GM18499 (cell line): ENCODE data around the gene LMCD1.

Experiments
- ATAC-seq: cut with Tn5 transposase; IDR thresholded peaks from one replicate; pipeline ENCODE4 v1.9.1; 2021; ENCODE audit warnings: moderate number of reproducible peaks; ENCODE audit not compliant: insufficient read depth, unreplicated experiment

LMCD1 gene

GRCh38 chr3:8608041-8608790 is 106.6 kb downstream of the LMCD1 start:
- no peak for ATAC-seq

GRCh38 chr3:8608791-8609467 is 107.3 kb downstream of the LMCD1 start:
- ATAC-seq = no peak

GRCh38 chr3:8610951-8611350 is 109.3 kb downstream of the LMCD1 start:
- no peak for ATAC-seq

- no peak for ATAC-seq
Observed at GRCh38 chr3:8617921-8618320, 116.3 kb downstream of the LMCD1 start.

GRCh38 chr3:8618950-8619349 is 117.3 kb downstream of the LMCD1 start:
- ATAC-seq = no peak

- ATAC-seq = no peak
Observed at GRCh38 chr3:8619548-8619947, 117.9 kb downstream of the LMCD1 start.

- ATAC-seq = no peak
Observed at GRCh38 chr3:8621141-8621540, 119.5 kb downstream of the LMCD1 start.

GRCh38 chr3:8621872-8622271 is 120.2 kb downstream of the LMCD1 start:
- ATAC-seq = no peak

- ATAC-seq = no peak
Observed at GRCh38 chr3:8622873-8623691, 121.5 kb downstream of the LMCD1 start.

- ATAC-seq = no peak
Observed at GRCh38 chr3:8623741-8624140, 122.1 kb downstream of the LMCD1 start.
